HCT116 (cell line): ENCODE data around the gene ATF6B. TPM values are rescaled to one million over a fixed set of nuclear protein-coding genes. Genes with fewer than 3 reads are reported as not detected.

Experiments
- ATAC-seq: fragments of 200-7000 bp; cut with Tn5 transposase; 2 replicates; pipeline ENCODE4 v1.9.1; 2020; ENCODE audit warnings: mild to moderate bottlenecking, moderate library complexity
- BruUV-seq: library from RNA; stranded (reverse); fragments of 400-500 nt; replicated peaks from 2 replicates; lab custom pipeline; 2021; lab: Mats Ljungman, UMichigan
- CTCF ChIA-PET: fragments of 300-600 bp; sonication (Branson Sonifier 250); formaldehyde crosslinking; loops from one replicate; lab custom pipeline; 2021; ENCODE audit warnings: antibody characterized with exemption; lab: Charles Lee
- POLR2A ChIA-PET: fragments of 300-600, 350-600 bp; sonication (Branson Sonifier 250); formaldehyde crosslinking; loops from one replicate; lab custom pipeline; 2021; ENCODE audit warnings: antibody characterized with exemption; lab: Charles Lee
- RAD21 ChIA-PET, 2 experiments: fragments of 300-600 bp; sonication (Branson Sonifier 250); formaldehyde crosslinking; loops; one replicate each; lab custom pipeline; 2023; ENCODE audit warnings: low total read pairs in 2 of 2; ENCODE audit not compliant: uncharacterized antibody in 2 of 2, unreplicated experiment in 2 of 2, low non-redundant PET in 1 of 2; lab: Charles Lee
- DNase-seq: peaks from one replicate; pipeline ENCODE4 v3.0.0-alpha.2; 2010; ENCODE audit warnings: low read depth, low spot score
- H2AFZ ChIP-seq: fragments of 200-600 bp; shearing (Covaris generic), sonication (generic); 2 replicates; pipeline ENCODE4 v1.6.1; 2017; ENCODE audit warnings: low read depth, mixed run types, mixed read lengths, antibody characterized with exemption, low read length; ENCODE audit not compliant: poor library complexity, severe bottlenecking
- H3K27ac ChIP-seq: 2 replicates; pipeline ENCODE4 v1.5.1; 2012; ENCODE audit warnings: low read depth, low read length
- H3K27me3 ChIP-seq: fragments of 200-600 bp; sonication (generic); 2 replicates; pipeline ENCODE4 v1.6.1; 2016; ENCODE audit warnings: mixed run types, low read length, mixed read lengths; ENCODE audit not compliant: insufficient read depth
- H3K36me3 ChIP-seq, 2 experiments: fragments of 200-500 bp in 1 of 2; fragments of 200-600 bp in 1 of 2; sonication (Bioruptor generic) in 1 of 2; sonication (generic) in 1 of 2; 2 replicates each; pipeline versions ENCODE4 v1.5.1 to v1.6.1; 2014 to 2016; ENCODE audit warnings: low read length in 2 of 2, inconsistent platforms in 1 of 2, mixed read lengths in 1 of 2, mixed run types in 1 of 2; ENCODE audit not compliant: insufficient read depth in 2 of 2, control insufficient read depth in 1 of 2
- H3K4me1 ChIP-seq, 2 experiments: fragments of 200-600 bp in 1 of 2; sonication (generic) in 1 of 2; 2 replicates each; pipeline versions ENCODE4 v1.5.1 to v1.6.1; 2012 to 2017; ENCODE audit warnings: low read length in 2 of 2, inconsistent platforms in 1 of 2, mild to moderate bottlenecking in 1 of 2, mixed read lengths in 1 of 2, mixed run types in 1 of 2, moderate library complexity in 1 of 2; ENCODE audit not compliant: insufficient read depth in 2 of 2, control insufficient read depth in 1 of 2
- H3K4me2 ChIP-seq: fragments of 200-600 bp; sonication (generic); 2 replicates; pipeline ENCODE4 v1.6.1; 2017; ENCODE audit warnings: mixed run types, low read length, mixed read lengths
- H3K4me3 ChIP-seq, 2 experiments: fragments of 200-600 bp in 1 of 2; sonication (generic) in 1 of 2; replicated peaks in 1 of 2; 2 replicates each; pipeline ENCODE4 v1.5.1; 2011 to 2016; ENCODE audit warnings: low read length in 2 of 2, control low read depth in 1 of 2, low read depth in 1 of 2, mild to moderate bottlenecking in 1 of 2, mixed read lengths in 1 of 2, mixed run types in 1 of 2
- H3K79me2 ChIP-seq: fragments of 200-600 bp; sonication (generic); 2 replicates; pipeline ENCODE4 v1.6.1; 2017; ENCODE audit warnings: mild to moderate bottlenecking, mixed run types, low read length, moderate library complexity, mixed read lengths; ENCODE audit not compliant: insufficient read depth
- H3K9ac ChIP-seq: fragments of 200-600 bp; sonication (generic); 2 replicates; pipeline ENCODE4 v1.6.1; 2016; ENCODE audit warnings: low read length, mixed read lengths
- H3K9me2 ChIP-seq: fragments of 200-600 bp; sonication (generic), shearing (Covaris generic); 2 replicates; pipeline ENCODE4 v1.6.1; 2017; ENCODE audit warnings: mixed run types, mild to moderate bottlenecking, moderate library complexity; ENCODE audit not compliant: insufficient read depth
- H3K9me3 ChIP-seq, 2 experiments: fragments of 200-500 bp in 1 of 2; fragments of 200-600 bp in 1 of 2; sonication (Bioruptor generic) in 1 of 2; sonication (generic) in 1 of 2; 2 replicates each; pipeline ENCODE4 v1.6.1; 2014 to 2017; ENCODE audit warnings: low read length in 2 of 2, mixed read lengths in 2 of 2, inconsistent platforms in 1 of 2, low read depth in 1 of 2, mild to moderate bottlenecking in 1 of 2, mixed run types in 1 of 2, moderate library complexity in 1 of 2; ENCODE audit not compliant: control insufficient read depth in 1 of 2, insufficient read depth in 1 of 2
- H4K20me1 ChIP-seq: fragments of 200-600 bp; sonication (generic), shearing (Covaris generic); 2 replicates; pipeline ENCODE4 v1.6.1; 2017; ENCODE audit warnings: mixed run types, mild to moderate bottlenecking, moderate library complexity; ENCODE audit not compliant: insufficient read depth
- RAD21 ChIP-seq: IDR thresholded peaks from 2 replicates; pipeline ENCODE4 v1.6.1; 2012; ENCODE audit warnings: low read depth, mild to moderate bottlenecking
- REST ChIP-seq: IDR thresholded peaks from 2 replicates; pipeline ENCODE4 v1.6.1; 2012; ENCODE audit warnings: low read depth
- SP1 ChIP-seq: IDR thresholded peaks from 2 replicates; pipeline ENCODE4 v1.6.1; 2012; ENCODE audit warnings: low read depth
- YY1 ChIP-seq: IDR thresholded peaks from 2 replicates; pipeline ENCODE4 v1.6.1; 2011; ENCODE audit warnings: low read length, low read depth, moderate library complexity, mild to moderate bottlenecking; ENCODE audit not compliant: insufficient replicate concordance; ENCODE audit errors: extremely low read depth
- intact Hi-C: fragments of 100-400 bp; cut with micrococcal nuclease; formaldehyde crosslinking; loops from 2 replicates; pipeline ENCODE4 v1.10.0; 2022
- total RNA-seq: library from RNA; stranded (reverse); gene quantifications from one replicate; pipeline ENCODE4 v1.2.1, GENCODE V29; 2021; ENCODE audit not compliant: unreplicated experiment

The ATF6B gene
- total RNA-seq, 1 experiment from 2014 or later = 63.9 TPM

GRCh38 chr6:32168807-32169591 lies 41.0 kb upstream of the ATF6B start (continued):
- TF ChIP-seq REST = no peak
- no peak for TF ChIP-seq YY1
- TF ChIP-seq, all 23 proteins: peak for 2

GRCh38 chr6:32168350-32168749 lies 40.3 kb upstream of the ATF6B start:
- Histone ChIP-seq H3K27ac (no peak overlapping the region), H3K27me3 (no peaks in the 10 kb centered on the region), H3K36me3 (peaks cover 4 to 15% of the 10 kb centered on the region in 2 experiments; a peak in 3 of 4 replicates), H3K4me3 (no peak overlapping the region), H4K20me1 (no peaks in the 10 kb centered on the region), H3K9ac (no peak overlapping the region)
- ChIA-PET RAD21 (no interaction called here), CTCF (no interaction called here)
- no peak for TF ChIP-seq SP1
- no peak for TF ChIP-seq RAD21
- TF ChIP-seq, all 23 proteins: peak for 0
- peaks cover 3 to 11% of the 10 kb centered on the region in 2 experiments; a peak in 3 of 4 replicates for H3K4me1 ChIP-seq
- ATAC-seq (no peak), DNase-seq (no peak)
- intact Hi-C loops = no loop called here
- H3K9me3 ChIP-seq = no peaks in the 10 kb centered on the region
- POLR2A ChIA-PET = no interaction called here
- no peaks in the 10 kb centered on the region for H3K9me2 ChIP-seq
- no peak overlapping the region for H2AFZ ChIP-seq
- no peak overlapping the region for H3K4me2 ChIP-seq
- no peaks in the 10 kb centered on the region; the same call in 1 of the 2 replicates for H3K79me2 ChIP-seq
- TSS peak; percentile 60 for BruUV-seq
